ENCODE measurements around the gene SIGLECL1.

Gene SIGLECL1

DNA sequence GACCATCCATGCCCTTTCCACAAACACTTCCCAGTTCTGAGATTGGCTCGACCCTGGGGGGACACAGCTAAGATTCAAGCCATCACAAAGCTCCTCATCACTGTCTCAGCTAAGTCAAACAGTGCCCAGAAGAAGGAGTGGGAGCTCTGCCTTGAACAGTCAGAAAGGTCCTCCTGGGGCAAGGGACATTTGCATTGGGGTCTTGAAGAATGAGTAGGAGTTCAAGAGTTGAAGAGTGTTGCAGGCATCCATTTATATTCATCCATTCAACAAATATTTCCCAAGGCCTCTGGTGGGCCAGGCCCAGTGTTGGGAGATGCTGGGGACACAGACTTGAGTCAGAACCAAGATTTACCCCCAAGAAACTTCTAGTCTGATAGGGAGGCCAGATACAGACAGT lies 67.1 kb downstream of the SIGLECL1 start:
- Histone ChIP-seq H3K4me3 (ENCODE audit: insufficient read length, low read depth) (no peak overlapping the region), H3K36me3 (ENCODE audit: insufficient read depth, insufficient read length, low read length) (no peaks in the 10 kb centered on the region), H3K4me1 (ENCODE audit: insufficient read depth, insufficient read length) (peaks cover 5% of the 10 kb centered on the region), H3K27me3 (ENCODE audit: insufficient read depth, insufficient read length) (no peaks in the 10 kb centered on the region), H3K9me3 (ENCODE audit: insufficient read depth, low read length) (no peaks in the 10 kb centered on the region), H3K9ac (ENCODE audit: insufficient read length, low read depth) (no peak overlapping the region)
- DNase-seq (ENCODE audit: low read depth, low spot score) = no peak
- no peak for TF ChIP-seq YY1 (IDR thresholded peaks at IDR 0.05; ENCODE audit: insufficient read depth, insufficient read length)
- no peak for TF ChIP-seq SUZ12 (IDR thresholded peaks at IDR 0.05; ENCODE audit: extremely low read depth, insufficient read depth, insufficient read length)
- no peak for TF ChIP-seq ZNF274 (IDR thresholded peaks at IDR 0.05; ENCODE audit: low read depth, low read length)

Data from NT2/D1 (cell line).